AG10803 (cell line): ENCODE measurements around the gene POMT1.

Source experiments
- DNase-seq: peaks from one replicate; pipeline ENCODE4 v3.0.0; 2010; ENCODE audit warnings: low read depth
- H3K4me3 ChIP-seq: 2 replicates; pipeline ENCODE4 v1.5.1; 2011; ENCODE audit warnings: mild to moderate bottlenecking, low read length, control low read depth
- TF ChIP-seq, protein P1 (sequence below): conservative IDR thresholded peaks from 2 replicates; pipeline ENCODE4 v1.5.1; 2011; ENCODE audit warnings: mild to moderate bottlenecking, low read length, control low read depth, inconsistent platforms

POMT1 gene

GRCh38 chr9:131473198-131473885, 29.4 kb upstream of the POMT1 start:
- TF ChIP-seq, protein P1, sequence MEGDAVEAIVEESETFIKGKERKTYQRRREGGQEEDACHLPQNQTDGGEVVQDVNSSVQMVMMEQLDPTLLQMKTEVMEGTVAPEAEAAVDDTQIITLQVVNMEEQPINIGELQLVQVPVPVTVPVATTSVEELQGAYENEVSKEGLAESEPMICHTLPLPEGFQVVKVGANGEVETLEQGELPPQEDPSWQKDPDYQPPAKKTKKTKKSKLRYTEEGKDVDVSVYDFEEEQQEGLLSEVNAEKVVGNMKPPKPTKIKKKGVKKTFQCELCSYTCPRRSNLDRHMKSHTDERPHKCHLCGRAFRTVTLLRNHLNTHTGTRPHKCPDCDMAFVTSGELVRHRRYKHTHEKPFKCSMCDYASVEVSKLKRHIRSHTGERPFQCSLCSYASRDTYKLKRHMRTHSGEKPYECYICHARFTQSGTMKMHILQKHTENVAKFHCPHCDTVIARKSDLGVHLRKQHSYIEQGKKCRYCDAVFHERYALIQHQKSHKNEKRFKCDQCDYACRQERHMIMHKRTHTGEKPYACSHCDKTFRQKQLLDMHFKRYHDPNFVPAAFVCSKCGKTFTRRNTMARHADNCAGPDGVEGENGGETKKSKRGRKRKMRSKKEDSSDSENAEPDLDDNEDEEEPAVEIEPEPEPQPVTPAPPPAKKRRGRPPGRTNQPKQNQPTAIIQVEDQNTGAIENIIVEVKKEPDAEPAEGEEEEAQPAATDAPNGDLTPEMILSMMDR, result no peak
- H3K4me3 ChIP-seq, result no peak overlapping the region
- DNase-seq, result no peak

DNA sequence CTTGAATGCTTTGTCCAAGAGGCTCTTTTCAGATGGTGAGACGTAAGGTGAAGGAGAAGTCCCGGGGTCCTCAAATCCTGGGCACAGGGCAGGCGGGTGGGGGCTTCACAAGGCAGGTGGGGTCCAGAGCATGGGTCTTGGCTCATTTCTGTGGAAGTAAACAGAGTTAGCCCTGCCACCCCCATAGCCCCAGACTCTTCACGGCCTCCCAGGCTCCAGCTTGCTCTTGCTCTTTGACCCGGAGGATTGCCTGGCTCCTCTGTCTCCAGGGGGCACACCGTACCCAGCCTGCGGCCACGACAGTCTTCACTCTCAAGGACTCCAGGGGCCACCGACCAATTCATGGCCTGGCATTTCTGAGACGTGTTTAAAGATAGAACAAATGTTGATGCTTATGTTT, 28.8 kb upstream of the POMT1 start:
- TF ChIP-seq, protein P1, result no peak
- DNase-seq, result no peak
- no peak overlapping the region for H3K4me3 ChIP-seq

DNA sequence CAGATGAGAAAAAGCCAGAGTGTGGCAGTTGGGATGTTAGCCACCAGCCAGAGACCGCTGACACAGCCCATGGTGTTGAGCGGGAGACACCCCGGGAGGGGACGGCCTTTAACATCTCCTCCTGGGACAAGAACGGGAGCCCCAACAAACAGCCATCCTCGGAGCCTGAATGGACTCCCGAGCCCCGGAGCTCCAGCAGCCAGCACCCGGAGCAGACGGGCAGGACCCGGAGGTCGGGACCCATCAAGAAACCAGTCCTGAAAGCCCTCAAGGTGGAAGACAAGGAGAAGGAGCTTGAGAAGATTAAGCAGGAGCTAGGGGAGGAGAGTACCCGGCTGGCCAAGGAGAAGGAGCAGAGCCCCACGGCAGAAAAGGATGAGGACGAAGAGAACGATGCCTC, 28.0 kb upstream of the POMT1 start:
- TF ChIP-seq, protein P1, result no peak
- H3K4me3 ChIP-seq, result no peak overlapping the region
- no peak for DNase-seq

DNA sequence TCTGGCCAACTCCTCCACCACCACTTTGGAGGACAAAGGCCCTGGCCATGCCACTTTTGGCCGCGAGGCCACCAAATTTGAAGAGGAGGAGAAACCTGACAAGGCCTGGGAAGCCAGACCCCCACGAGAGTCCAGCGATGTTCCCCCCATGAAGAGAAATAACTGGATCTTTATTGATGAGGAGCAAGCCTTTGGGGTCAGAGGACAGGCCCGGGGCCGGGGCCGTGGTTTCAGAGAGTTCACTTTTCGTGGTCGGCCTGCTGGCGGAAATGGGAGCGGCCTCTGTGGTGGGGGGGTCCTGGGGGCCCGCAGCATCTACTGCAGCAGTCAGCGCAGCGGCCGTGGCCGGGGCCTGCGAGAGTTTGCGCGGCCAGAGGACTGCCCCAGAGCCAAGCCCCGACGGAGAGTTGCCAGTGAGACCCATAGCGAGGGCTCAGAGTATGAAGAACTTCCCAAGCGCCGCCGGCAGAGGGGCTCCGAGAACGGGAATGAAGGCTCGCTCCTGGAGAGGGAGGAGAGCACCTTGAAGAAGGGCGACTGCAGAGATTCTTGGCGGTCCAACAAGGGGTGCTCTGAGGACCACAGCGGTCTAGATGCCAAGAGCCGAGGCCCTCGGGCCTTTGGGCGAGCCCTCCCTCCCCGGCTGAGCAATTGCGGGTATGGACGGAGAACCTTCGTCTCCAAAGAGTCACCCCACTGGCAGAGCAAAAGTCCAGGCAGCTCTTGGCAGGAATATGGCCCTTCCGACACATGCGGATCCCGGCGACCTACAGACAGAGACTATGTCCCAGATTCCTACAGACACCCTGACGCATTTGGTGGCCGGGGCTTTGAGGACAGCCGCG, 27.4 kb upstream of the POMT1 start:
- TF ChIP-seq, protein P1, result no peak
- H3K4me3 ChIP-seq, result no peak overlapping the region
- DNase-seq, result no peak

- no peak for DNase-seq
- TF ChIP-seq, protein P1, result peak; percentile 31
- H3K4me3 ChIP-seq, result no peak overlapping the region
Measured at GRCh38 chr9:131475956-131476776, 26.6 kb upstream of the POMT1 start.

DNA sequence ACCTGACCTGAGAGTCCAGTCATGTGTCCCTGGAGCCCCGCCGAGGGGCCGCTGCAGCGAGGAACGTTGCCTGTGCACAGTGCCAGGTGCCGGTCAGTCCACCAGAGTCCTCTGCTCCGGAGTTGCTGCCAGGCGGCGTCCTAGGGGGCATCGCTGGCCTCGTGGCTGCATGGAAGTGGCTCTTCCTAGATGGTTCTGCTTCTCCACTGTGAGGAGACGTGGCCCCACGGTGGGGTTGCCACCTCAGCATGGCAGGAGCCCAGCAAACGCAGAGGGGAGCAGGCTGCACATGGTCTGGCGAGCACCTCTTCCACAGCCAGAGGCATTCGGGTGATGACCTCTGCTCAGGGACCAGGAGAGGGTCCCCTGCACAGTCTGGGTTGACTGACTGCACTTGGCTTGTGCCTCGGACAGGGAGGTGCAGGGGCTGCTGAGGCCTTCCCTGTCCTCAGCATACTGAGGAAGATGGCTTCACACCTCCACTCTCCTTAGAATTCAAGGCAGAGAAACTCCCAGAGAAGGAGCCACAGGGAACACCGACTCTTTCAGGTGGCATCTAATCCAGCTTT, 25.9 kb upstream of the POMT1 start:
- DNase-seq, result no peak
- TF ChIP-seq, protein P1, result no peak
- no peak overlapping the region for H3K4me3 ChIP-seq
